ENCODE results near the gene CUX1.

GRCh38 chr7:101990811-101991418 lies 173.5 kb downstream of the CUX1 start:
- no peak for TF ChIP-seq NFYB (CRISPR knock-in tag; conservative IDR thresholded peaks at IDR 0.05; ENCODE audit: low read depth)
- TF ChIP-seq PRDM15 (CRISPR knock-in tag; IDR thresholded peaks at IDR 0.05) = no peak
- TF ChIP-seq CTCF (IDR thresholded peaks at IDR 0.05) = no peak
- no peak for TF ChIP-seq ZNF423 (CRISPR knock-in tag; IDR thresholded peaks at IDR 0.05)
- TF ChIP-seq SMAD3 (CRISPR knock-in tag; IDR thresholded peaks at IDR 0.05; ENCODE audit: borderline replicate concordance) = no peak
- no peak for TF ChIP-seq ATF3 (CRISPR knock-in tag; conservative IDR thresholded peaks at IDR 0.05)
- TF ChIP-seq ZNF281 (CRISPR knock-in tag; IDR thresholded peaks at IDR 0.05) = no peak
- TF ChIP-seq FOXP1 (CRISPR knock-in tag; IDR thresholded peaks at IDR 0.05; ENCODE audit: borderline replicate concordance) = no peak
- TF ChIP-seq USF1 (CRISPR knock-in tag; IDR thresholded peaks at IDR 0.05) = no peak
- TF ChIP-seq NR1H2 (CRISPR knock-in tag; IDR thresholded peaks at IDR 0.05) = no peak
- no peak for TF ChIP-seq ZNF263 (CRISPR knock-in tag; IDR thresholded peaks at IDR 0.05; ENCODE audit: low read depth)
- TF ChIP-seq MAX (CRISPR knock-in tag; IDR thresholded peaks at IDR 0.05) = no peak
- TF ChIP-seq IRF2 (CRISPR knock-in tag; IDR thresholded peaks at IDR 0.05; ENCODE audit: borderline replicate concordance, low read depth) = no peak
